ENCODE measurements around the gene FOXI1.
A peak's percentile ranks its signal among the peaks of the same experiment; 100 is the strongest.
"Not testable (repeated sequence)": the region's sequence is repeated elsewhere in the genome, so short reads cannot be mapped to it uniquely, and the experiment has no call there.

Gene FOXI1

DNA sequence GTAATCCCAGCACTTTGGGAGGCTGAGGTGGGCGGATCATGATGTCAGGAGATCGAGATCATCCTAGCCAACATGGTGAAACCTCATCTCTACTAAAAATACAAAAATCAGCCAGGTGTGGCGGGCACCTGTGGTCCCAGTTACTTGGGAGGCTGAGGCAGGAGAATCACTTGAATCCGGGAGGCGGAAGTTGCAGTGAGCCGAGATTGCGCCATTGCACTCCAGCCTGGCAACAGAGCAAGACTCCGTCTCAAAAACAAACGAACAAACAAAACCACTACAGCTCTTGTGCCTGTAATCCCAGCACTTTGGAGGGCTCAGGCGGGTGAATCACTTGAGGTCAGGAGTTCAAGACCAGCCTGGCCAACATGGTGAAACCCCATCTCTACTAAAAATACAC, 11.4 kb upstream of the FOXI1 start:
- not testable (repeated sequence) for DNase-seq

DNA sequence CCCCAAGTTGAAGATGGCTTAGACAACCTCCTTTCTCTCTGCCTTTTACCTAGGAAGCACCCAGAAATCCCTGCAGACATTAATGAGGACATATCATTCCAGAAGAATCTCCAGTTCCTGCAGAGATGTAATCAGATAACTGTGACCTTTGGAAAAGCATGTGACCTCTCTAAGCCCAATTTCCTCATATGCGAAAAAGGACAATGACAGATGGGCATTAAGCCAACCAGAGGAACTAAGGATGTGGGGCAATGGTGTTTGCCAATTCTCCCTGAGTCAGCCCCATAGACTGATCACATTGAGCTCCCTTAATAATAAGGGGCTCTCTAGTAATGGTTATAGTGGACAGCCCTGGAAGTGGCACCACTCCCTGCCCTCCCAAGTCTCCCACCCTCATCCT, 10.1 kb upstream of the FOXI1 start:
- no peak for DNase-seq

DNA sequence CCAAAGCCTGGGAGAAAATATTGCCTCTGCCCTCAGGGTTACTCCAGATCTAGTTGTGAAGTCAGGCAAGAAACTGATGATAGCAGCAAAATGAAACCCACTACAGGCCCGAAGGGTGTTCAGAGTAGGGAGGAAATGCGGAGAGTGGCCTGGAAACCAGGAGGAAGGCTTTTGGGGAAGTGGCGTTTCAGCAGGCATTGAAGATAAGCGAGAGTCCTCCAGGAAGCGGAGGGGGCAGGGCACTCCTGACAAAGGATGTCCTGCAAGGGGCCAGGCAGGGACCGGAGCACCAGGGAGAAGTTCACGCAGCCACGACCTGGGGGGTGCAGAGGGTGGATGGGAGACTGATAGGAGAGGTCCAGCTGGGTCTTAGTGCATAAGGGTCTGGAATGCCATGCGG, 7.8 kb upstream of the FOXI1 start:
- no peak for DNase-seq

DNA sequence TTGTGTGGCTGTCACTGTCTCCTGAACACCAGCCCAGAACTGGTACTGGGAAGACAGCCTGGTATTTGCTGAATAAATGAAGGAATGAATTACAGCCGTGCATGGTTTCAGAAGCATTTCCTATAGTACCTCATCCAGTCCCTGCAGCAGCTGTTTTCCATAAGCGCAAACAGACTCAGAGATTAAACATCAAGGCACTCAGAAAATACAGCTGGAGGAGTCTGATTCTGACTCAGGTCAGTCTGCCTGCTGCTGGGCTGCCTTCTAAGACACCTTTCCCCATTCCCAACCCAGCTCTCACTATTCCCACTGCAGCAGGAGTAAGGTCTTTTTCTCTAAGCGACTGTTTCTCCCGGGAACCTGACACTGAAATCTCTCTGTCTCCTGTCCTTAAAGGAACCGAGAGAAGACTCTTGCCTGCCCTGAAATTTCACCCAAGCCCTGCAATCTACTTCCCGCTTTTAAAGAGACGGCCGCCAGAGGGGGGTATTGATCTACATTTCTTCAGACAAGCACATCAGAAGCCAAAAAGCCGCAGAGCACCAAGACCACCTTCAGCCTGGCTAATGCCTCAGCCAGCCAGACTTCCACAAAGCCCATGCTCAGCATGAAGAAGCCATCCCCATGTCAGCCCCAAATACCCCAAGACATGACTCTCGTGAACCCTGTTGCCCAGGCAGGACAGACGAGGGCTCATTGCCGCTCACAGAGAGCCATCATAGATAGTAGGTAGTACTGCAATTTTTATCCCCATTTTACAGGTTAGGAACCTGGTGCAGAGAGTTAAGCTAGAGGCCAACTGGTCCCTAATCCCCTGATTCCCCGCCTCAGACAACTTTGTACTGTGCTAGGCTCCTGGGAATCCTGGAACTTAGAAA, 5.4 kb upstream of the FOXI1 start:
- DNase-seq = peak; percentile 61

DNA sequence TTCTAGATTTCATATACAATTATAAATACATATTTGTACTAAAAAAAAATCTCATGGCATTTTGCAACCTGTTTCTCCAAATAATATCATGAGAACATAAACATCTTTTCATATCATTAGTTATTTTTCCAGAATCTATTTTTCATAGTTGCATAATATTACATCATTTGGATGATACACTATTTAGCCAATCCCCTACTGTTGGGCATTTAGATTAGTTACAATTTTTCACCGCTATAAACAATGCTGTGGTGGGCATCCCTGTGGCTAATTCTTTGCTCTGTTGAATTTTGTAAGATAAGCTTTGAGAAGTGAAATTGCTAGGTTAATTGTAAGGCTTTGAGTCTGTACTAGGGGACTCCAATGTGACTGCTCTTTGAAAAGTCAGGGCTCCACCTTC, 2.2 kb upstream of the FOXI1 start:
- DNase-seq = no peak

DNA sequence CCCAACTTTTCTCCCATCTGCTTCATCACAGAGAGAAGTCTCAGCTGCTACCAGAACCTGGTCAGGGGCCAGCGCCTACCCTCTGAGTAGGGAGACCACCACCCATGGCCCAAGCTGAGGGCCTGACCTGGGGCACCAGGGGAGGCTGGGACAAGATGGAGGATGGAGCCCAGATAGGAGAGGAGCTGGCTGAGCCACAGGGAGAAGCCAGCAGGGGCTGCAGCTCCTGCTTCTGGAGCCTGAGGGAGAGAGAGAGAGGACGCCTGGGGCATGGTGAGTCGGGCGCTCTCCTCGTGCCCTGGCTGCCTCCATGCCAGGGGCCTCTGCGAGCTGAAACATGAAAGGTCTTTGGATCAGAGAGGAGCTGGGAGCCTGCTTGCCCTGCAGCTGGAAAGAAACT, 1.4 kb upstream of the FOXI1 start:
- DNase-seq = no peak

DNA sequence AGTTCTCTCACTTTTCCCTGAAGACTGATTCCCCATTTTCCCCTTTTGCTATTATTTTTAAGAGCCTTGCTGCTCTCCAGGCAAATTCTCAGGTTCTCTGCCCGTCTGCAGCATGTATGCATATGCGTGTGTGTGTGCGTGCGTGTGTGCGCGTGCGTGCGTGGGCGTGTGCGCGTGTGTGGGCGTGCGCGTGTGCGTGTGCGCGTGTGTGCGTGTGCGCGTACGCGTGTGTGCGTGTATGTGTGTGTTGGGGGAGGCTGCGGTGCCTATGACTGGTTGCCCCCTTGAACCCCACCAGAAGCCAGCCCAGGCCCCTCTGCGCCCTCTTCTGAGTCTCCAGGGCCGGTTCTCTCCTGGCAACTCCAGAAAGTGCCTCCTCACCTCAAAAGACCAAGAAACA, 987 bp upstream of the FOXI1 start:
- no peak for DNase-seq

DNA sequence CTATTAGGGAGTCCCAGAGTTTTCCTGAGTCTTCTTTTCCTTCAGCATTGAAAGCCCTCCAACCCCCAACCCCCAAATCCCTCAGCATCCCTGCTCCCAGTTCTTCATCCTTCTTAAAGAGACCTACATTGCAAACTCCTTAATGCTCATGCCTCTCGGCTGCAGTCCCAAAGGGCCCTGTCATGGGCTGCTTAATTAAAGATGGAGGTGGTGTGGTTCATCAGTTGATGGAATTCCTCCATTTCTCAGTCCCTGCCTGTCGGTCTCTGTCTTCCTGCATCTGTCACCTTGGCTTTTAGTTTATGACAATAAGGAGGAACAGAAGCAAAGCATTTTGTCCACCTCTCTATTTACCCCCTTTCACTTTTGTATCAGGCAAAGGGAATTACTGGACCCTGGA, 2.0 kb downstream of the FOXI1 start:
- no peak for DNase-seq

DNA sequence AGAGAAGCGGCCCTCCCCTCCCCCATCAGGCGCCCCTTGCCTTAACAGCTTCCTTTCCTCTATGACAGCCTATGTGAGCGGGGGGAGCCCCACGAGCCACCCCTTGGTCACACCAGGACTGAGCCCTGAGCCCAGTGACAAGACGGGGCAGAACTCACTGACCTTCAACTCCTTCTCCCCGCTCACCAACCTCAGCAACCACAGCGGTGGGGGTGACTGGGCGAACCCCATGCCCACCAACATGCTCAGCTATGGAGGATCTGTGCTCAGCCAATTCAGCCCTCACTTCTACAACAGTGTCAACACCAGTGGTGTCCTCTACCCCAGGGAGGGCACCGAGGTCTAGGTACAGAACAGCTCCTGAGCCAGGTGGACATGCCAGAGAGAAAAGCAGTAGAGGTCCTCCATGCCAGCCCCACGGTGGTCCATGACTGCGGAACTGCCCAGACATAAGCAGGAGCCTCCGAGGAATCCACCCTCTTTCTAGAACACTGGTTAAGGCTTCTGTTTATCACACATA, 2.6 kb downstream of the FOXI1 start:
- DNase-seq = no peak

DNA sequence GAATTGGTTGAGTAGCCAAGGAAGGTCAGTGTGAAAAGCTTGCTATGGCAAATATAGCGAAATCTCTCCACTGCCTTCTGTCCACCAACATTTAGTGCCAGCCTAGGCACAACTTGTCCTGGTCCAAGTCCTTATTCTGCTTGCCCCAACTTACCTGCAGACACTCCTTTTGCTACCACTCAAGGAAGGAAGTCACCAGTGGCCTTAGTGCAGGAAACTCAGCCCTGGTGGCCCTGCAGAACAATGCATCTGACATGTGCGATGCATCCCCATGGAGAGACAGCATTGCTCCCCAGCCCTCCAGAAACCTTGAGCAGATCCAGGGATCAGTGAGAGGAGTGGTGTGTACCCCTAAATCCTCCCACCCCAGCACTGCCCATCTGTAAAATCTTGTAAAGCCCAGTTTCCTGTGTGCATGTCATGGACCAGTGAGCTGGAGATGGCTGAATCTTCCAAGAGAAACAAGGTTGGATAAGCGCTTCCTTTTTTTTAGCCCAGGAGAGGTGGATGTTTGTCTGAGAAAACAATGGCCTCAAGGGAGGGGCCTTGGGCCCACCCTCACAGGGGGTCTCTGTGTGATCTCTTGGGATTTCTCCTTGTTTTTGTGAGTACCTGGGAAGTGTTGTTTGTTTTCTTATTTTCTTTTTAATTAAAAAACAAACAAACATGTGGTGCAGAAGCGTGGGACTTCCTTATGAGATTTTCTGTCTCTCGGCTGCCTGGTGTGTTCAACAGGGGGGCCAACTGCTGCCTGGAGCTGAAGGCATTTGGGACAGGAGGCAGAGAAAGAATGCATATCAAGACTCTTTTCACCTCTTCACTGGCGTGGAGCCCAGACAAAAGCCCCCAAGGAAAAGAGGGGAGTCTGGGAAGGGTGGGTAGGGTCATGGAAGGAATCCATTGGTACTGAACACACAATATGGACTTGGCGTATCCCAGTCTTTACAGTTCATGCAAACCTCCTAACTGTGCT, 3.6 kb downstream of the FOXI1 start:
- DNase-seq = no peak

DNA sequence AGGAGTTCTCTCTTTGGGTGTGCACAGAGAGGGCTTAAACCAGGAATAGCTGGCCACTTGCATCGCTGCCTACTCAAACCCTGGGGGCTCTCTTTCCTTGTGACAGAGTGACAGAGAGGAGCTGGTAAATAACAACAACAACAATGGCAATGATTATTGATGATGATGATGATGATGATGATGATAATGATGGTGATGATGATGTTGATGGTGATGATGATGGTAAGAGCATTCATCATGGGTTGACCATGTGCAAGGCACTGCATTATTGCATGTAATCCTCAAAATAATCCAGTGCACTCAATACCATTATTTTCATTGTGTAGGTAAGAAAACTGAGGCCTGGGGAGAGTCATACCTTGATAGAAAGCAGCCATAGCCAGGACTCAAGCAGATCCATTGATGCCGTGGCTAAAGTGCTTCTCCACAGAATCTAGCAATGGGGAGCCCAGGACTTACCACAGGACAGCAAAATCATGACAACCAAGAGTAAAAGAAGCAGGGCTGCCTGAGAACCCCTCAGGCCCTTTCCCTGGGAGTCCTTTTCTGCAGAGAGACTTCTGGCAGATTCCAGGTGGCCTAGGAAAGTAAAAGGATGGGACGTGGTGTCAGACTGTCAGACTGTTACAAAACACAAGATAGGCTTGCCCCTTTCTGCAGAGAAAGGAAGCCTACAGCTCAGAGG, 4.8 kb downstream of the FOXI1 start:
- DNase-seq = no peak

DNA sequence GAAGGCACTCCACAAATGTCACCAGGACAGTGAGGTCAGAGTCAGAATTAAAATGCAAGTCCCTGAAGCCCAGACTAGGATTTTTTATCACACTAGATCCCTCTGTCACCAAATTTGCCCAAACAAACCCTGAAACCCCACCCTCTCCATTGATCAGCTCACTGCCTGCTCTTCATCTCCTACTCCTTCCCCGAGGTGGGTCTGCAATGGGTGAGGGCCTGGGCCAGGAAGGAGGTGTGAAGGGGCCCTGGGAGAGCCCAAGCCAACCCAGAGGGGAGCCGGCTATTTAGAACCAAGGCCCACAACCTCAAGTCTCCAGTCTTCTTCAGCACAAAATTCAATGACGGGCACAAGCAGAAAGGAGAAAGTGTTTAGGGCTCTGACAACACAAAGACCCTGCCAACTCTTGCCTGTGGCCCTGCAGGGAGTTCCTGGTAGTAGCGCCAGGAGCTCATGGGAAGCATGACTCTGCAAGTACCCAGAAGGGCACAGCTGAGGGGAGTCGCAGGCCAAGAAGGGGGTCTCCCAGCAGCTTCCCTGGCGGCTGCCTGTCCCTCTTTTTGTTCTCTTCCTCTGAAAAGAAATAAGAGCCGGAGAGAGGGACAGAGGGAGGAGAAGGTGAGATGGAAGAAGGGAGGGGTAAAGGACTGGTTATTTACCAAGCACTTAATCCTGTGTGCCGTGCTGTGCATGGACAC, 5.5 kb downstream of the FOXI1 start:
- no peak for DNase-seq

DNA sequence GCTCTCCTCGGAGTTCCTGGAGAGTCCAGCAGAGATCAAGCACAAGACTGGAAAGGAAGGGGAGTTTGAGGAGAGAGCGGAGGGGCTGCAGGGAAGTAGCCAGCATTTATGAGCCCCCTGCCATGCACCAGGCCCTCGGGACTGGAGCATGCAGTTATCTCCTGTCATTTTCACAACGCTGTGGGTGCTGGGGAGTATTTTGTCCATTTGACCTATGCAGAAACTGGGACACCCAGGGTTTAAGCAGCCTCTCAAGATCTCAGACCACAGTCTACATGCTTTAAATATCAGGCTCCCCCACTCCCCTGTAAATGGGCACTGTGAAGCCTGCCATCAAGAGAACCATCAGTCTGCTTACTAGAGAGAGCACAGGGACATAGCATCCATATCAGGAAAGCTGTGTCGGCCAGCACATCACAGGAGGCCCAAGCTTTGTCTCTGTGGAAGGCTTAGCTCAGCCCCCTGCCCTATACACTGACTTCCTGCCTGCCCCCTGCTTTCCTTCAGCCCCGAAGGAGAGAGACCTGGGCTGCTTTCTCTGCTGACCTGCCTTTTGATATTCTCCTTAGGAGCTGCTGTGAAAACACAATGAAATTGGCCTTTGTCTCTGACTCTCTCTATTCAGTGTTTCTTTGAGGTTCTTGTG, 7.3 kb downstream of the FOXI1 start:
- no peak for DNase-seq

DNA sequence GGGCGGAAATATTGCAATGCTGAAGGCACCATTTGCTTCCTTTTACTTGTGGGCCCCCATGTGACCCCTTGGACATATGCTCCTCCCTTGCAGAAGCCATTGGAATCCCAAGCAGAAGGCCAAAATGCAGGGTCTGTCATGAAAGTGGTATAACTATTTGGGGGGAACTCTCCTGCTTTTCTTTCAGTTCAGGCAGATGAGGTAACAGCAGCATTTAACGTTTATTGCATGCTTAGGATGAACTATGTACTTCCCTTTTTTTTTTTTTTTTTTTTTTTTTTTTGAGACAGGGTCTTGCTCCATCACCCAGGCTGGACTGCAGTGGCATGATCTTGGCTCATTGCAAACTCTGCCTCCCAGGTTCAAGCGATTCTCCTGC, 7.8 kb downstream of the FOXI1 start:
- no peak for DNase-seq

DNA sequence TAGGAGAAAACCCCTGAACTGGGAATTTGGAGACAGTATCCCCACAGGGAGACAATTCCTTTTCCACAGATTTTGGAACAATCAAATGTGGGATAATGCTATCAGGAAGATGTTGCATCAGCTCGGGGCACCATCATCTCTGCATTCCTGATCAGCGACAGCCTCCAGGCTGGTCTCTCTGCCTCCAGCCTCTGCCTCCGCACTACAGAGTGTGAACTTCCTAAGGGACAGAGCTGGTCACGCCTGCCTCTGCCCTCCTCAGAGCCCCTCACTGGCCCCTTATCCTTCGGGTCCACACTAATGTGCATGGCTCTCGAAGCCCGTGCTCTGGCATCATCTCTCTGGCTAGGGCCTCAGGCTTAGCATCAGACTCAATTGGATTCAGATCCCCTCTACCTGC, 8.6 kb downstream of the FOXI1 start:
- DNase-seq = no peak

DNA sequence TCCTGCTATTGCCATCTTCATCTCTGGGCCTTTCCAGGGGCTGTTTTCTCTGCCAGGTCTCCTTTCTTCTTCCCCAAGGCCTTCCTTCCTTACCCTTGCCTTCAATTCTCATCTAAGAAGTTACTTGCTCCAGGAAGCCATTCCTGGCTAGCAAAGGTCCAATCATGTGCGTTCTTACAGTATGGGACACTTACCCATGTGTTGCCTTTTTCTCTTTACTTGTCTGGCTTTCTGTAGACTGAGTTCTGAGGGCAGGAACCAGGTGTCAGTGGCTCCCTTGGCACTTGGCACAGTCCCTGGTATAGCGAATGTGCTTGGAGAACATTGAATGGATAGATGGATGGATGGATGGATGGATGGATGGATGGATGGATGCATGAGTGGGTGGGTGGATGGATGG, 10.2 kb downstream of the FOXI1 start:
- no peak for DNase-seq

DNA sequence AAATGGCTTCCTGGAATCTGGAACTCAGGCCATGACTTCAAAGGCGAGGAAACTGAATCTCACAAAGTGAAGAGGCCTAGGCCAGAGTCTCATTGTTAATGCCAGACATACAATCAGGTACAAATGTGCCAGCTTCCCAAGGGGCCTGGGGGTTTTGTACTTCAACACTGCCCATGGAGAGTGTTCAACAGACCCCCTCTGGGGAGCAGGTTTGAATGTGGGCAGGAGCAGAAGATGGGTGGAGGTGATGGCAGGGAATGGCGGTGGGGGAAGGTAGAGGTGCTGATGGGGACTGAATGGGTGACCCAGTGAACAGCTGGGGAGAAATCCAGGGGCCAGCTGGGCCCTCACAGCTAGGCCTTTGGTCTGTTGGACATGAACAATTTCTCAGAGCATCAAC, 12.0 kb downstream of the FOXI1 start:
- DNase-seq = no peak

DNA sequence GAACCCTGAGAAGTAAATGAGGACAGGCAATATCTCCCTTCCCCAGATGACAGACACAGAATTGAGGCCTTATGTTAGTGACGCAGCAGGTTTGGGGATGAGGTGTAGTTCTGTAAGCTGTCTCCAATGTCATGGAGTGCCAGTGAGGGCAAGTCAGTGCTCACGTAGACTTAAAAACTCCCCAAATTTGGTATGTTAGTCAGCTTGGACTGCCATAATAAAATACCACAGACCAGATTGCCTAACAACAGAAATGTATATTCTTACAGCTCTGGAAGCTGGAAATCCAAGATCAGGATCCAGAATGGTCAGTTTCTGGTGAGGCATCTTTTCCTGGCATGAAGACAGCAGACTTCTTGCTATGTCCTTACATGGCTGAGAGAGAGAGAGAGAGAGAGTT, 14.9 kb downstream of the FOXI1 start:
- no peak for DNase-seq

DNA sequence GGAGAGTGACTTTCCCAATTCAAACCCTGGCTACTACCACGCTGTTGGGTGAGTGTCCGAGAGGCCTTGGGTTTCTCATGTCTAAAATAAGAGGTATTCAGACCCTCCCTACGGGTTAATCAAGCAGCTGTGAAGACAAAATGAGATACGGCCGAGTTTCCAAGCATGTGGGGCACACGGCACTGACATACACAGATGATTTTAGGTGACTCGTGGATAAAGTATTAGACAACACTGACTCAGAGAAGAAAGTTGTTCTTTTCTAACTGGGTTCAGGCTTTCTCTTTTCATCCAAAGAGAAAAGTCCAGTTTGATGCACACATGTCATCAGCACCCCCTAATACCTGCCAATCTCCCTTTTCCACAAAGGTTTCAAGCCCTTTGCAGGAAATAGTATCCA, 15.6 kb downstream of the FOXI1 start:
- no peak for DNase-seq

DNA sequence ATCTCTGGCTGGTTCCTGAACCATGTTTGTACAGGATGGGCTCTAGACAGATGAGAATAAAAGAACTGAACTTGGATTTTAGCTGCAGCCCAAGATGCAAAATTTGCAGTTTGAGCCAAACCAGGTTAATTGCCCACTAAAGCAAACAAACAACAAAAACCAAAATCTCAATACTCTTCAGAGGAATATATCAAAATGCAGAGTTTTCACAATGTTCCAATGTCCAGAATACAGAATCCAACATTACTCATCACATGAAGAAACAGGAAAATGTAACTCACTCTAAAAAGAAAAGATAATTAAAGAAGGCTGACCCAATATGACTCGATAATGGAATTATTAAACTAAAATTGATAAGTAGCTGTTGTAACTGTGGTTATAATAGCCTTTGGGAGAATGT, 20.4 kb downstream of the FOXI1 start:
- DNase-seq = no peak

DNA sequence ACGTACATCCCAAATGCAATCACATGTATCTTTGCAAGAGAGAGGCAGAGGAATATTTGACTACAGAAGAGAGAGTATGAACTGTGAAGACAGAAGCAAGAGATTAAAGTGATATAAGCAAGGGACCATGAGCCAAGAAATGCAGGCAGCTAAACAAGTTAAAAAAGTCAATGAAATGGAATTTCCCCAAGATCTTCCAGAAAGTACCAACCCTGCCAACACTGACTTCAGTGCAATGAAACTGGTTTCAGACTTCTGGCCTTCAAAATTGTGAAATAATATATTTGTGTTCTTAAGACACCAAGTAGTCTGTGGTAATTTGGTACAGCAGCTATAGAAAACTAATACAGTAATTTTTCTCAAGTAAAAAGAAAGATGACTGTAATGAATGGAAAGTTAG, 20.9 kb downstream of the FOXI1 start:
- DNase-seq = no peak

DNA sequence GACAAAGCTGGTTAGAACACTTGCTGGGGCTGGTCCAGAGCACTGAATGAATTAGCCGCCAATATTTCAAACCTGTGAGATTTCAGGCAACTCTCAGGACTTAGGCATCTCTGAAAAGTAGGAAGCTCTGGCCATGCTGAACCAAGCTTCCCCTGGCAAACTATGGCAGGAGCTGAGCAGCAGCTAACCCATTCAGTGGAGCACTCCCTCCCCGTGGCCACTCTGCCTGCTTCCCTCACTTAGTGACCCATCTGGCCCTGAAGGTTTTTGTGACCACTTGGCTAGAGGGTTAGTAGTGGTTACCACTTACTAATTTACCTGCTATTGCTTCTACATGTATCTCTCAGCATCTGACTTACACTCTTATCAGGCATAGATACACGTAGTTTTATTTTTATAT, 25.5 kb downstream of the FOXI1 start:
- no peak for DNase-seq

Measured in activated T-cell treated with anti-CD3 and anti-CD28 coated beads for 4 hours (primary cell).